Gastroesophageal sphincter (tissue), 4 donors: ENCODE results near the gene SDF4. TPM values are rescaled to one million over a fixed set of nuclear protein-coding genes. Genes with fewer than 3 reads are reported as not detected.

ENCODE experiments used
- ATAC-seq: fragments of 150-250 bp; one replicate; pipeline ENCODE4 v1.9.1; 2016; ENCODE audit warnings: mild to moderate bottlenecking, moderate library complexity
- H3K27ac ChIP-seq, 4 donors: fragments of 200-600 bp; sonication (generic) in 3 of 4; 1 replicate in 3 of 4; 2 replicates in 1 of 4; pipeline ENCODE4 v1.5.1; 2016 to 2019
- H3K27me3 ChIP-seq: fragments of 200-600 bp; sonication (generic); one replicate; pipeline ENCODE4 v1.5.1; 2019
- H3K36me3 ChIP-seq, 2 donors: fragments of 200-600 bp; sonication (generic); one replicate each; pipeline ENCODE4 v1.5.1; 2019; ENCODE audit warnings: control low read depth in 1 of 2
- H3K4me1 ChIP-seq, 3 donors: fragments of 200-600 bp; sonication (generic); 1 replicate in 2 of 3; 2 replicates in 1 of 3; pipeline ENCODE4 v1.5.1; 2016 to 2019; ENCODE audit warnings: control low read depth in 2 of 3
- H3K4me3 ChIP-seq, 2 donors: fragments of 200-600 bp; sonication (generic); one replicate each; pipeline ENCODE4 v1.5.1; 2019; ENCODE audit warnings: mild to moderate bottlenecking in 1 of 2, moderate library complexity in 1 of 2
- H3K9me3 ChIP-seq, 3 donors: fragments of 200-600 bp; sonication (generic); one replicate each; pipeline ENCODE4 v1.5.1; 2017 to 2019; ENCODE audit warnings: control low read depth in 2 of 3
- CTCF ChIP-seq, 4 experiments: fragments of 200-600 bp in 2 of 4; fragments of 450-650 bp in 2 of 4; sonication (generic) in 1 of 4; IDR thresholded peaks; one replicate each; pipeline ENCODE4 v1.5.1; 2017 to 2019; ENCODE audit warnings: antibody characterized with exemption in 4 of 4, mild to moderate bottlenecking in 2 of 4, moderate library complexity in 2 of 4
- EP300 ChIP-seq: sonication (generic); formaldehyde crosslinking; IDR thresholded peaks from one replicate; pipeline ENCODE4 v1.6.1; 2017; ENCODE audit warnings: antibody characterized with exemption, mild to moderate bottlenecking
- POLR2A ChIP-seq, 2 donors: fragments of 450-650 bp; IDR thresholded peaks; one replicate each; pipeline ENCODE4 v1.6.1; 2017; ENCODE audit warnings: antibody characterized with exemption in 2 of 2, mild to moderate bottlenecking in 2 of 2, moderate library complexity in 1 of 2
- POLR2AphosphoS5 ChIP-seq: sonication (generic); formaldehyde crosslinking; IDR thresholded peaks from one replicate; pipeline ENCODE4 v1.6.1; 2017; ENCODE audit warnings: antibody characterized with exemption
- WGBS, 2 donors: methylation state at CpG; one replicate each; pipeline ENCODE4 v1.1.5; 2018; ENCODE audit warnings: low coverage in 1 of 2; 5-methylcytosine and 5-hydroxymethylcytosine counted together
- total RNA-seq, 4 donors: library from RNA; depleted of rRNA; stranded (reverse); fragments of >200 nt; gene quantifications; one replicate each; pipeline ENCODE4 v1.1.0, GENCODE V29; 2016

SDF4 gene
- total RNA-seq, 4 donors from 2014 or later, result 84.2 to 115 (median 93.9) TPM

GRCh38 chr1:1218524-1219200, 13.1 kb downstream of the SDF4 start:
- ATAC-seq, result no peak
- no peaks in the 10 kb centered on the region for H3K9me3 ChIP-seq
- H3K27me3 ChIP-seq, result no peaks in the 10 kb centered on the region
- H3K4me1 ChIP-seq, result peaks cover 0 to 14% (median 0%) of the 10 kb centered on the region in 3 donors
- H3K36me3 ChIP-seq, result peaks cover 0 to 86% of the 10 kb centered on the region in 2 donors
- WGBS, 2 donors, result no CpG with 5 or more reads among the region's 36 CpGs
- no peak for TF ChIP-seq EP300
- no peak for TF ChIP-seq POLR2A (IDR thresholded peaks at IDR 0.05)
- TF ChIP-seq CTCF (IDR thresholded peaks at IDR 0.05), result no peak
- no peak for TF ChIP-seq POLR2AphosphoS5
- H3K4me3 ChIP-seq, result no peak overlapping the region
- H3K27ac ChIP-seq, result no peak overlapping the region

- no peak for TF ChIP-seq EP300
- no peak for TF ChIP-seq POLR2AphosphoS5
- TF ChIP-seq POLR2A (IDR thresholded peaks at IDR 0.05), result no peak
- no peak for ATAC-seq
- H3K4me3 ChIP-seq, result no peak overlapping the region
- no peaks in the 10 kb centered on the region for H3K9me3 ChIP-seq
- no peak overlapping the region for H3K27ac ChIP-seq
- peaks cover 0 to 78% of the 10 kb centered on the region in 2 donors for H3K36me3 ChIP-seq
- H3K27me3 ChIP-seq, result no peaks in the 10 kb centered on the region
- WGBS, 2 donors, result 87% methylated on average over 25 of the region's 52 CpGs; no CpG with 5 or more reads in 1 of the 2 donors
- peaks cover 0 to 22% (median 0%) of the 10 kb centered on the region in 3 donors for H3K4me1 ChIP-seq
Observed at GRCh38 chr1:1217621-1218523, 13.9 kb downstream of the SDF4 start.

- no peak for ATAC-seq
- no peak for TF ChIP-seq POLR2AphosphoS5
- no peak for TF ChIP-seq CTCF (IDR thresholded peaks at IDR 0.05)
- TF ChIP-seq POLR2A (IDR thresholded peaks at IDR 0.05), result no peak
- no peak for TF ChIP-seq EP300
- H3K27ac ChIP-seq, result no peak overlapping the region
Observed at GRCh38 chr1:1216770-1217620, 14.8 kb downstream of the SDF4 start.

GRCh38 chr1:1215881-1216605, 15.8 kb downstream of the SDF4 start:
- 100% methylated on average over 1 of the region's 21 CpGs; no CpG with 5 or more reads in 1 of the 2 donors for WGBS, 2 donors
- no peak for ATAC-seq
- Histone ChIP-seq H3K9me3 (no peaks in the 10 kb centered on the region), H3K27me3 (no peaks in the 10 kb centered on the region), H3K36me3 (peaks cover 0 to 60% of the 10 kb centered on the region in 2 donors), H3K27ac (no peak overlapping the region), H3K4me1 (peaks cover 0 to 22% (median 0%) of the 10 kb centered on the region in 3 donors), H3K4me3 (no peak overlapping the region)
- TF ChIP-seq POLR2AphosphoS5 (no peak), EP300 (no peak), POLR2A (IDR thresholded peaks at IDR 0.05) (no peak), CTCF (IDR thresholded peaks at IDR 0.05) (no peak)

More at GRCh38 chr1:1216770-1217620, 14.8 kb downstream of the SDF4 start:
- WGBS, 2 donors, result 83 to 86% methylated on average over 11 to 28 of the region's 74 CpGs
- no peak overlapping the region for H3K4me3 ChIP-seq
- no peaks in the 10 kb centered on the region for H3K27me3 ChIP-seq
- no peaks in the 10 kb centered on the region for H3K9me3 ChIP-seq
- H3K4me1 ChIP-seq, result peaks cover 0 to 22% (median 0%) of the 10 kb centered on the region in 3 donors
- peaks cover 0 to 70% of the 10 kb centered on the region in 2 donors for H3K36me3 ChIP-seq
